Upper lobe of right lung (tissue), 1 donor: Measurements from ENCODE around the gene TRMT6. TPM values are rescaled to one million over a fixed set of nuclear protein-coding genes. Genes with fewer than 3 reads are reported as not detected.

ENCODE experiments used
- ATAC-seq: fragments of 200-7000 bp; cut with Tn5 transposase; one replicate; pipeline ENCODE4 v1.9.1; 2020; ENCODE audit warnings: mild to moderate bottlenecking, moderate library complexity
- DNase-seq: peaks from one replicate; pipeline ENCODE4 v3.0.0-alpha.2; 2020
- H3K27ac ChIP-seq: fragments of 200-600 bp; one replicate; pipeline ENCODE4 v1.8.0; 2022
- H3K27me3 ChIP-seq: fragments of 200-600 bp; one replicate; pipeline ENCODE4 v1.8.0; 2022; ENCODE audit warnings: mild to moderate bottlenecking
- H3K36me3 ChIP-seq: fragments of 200-600 bp; one replicate; pipeline ENCODE4 v1.8.0; 2022
- H3K4me1 ChIP-seq: fragments of 200-600 bp; one replicate; pipeline ENCODE4 v1.8.0; 2022
- H3K4me3 ChIP-seq: fragments of 200-600 bp; one replicate; pipeline ENCODE4 v1.8.0; 2022; ENCODE audit warnings: mild to moderate bottlenecking
- H3K9me3 ChIP-seq: fragments of 200-600 bp; one replicate; pipeline ENCODE4 v1.8.0; 2022
- intact Hi-C: fragments of 100-400 bp; cut with DNase I; formaldehyde crosslinking; loops from one replicate; pipeline ENCODE4 v1.11.0; 2022
- total RNA-seq: library from RNA; stranded (reverse); fragmentation: NEBNext Ultra II Directional; extraction: Animal tissue kit (Norgen Biotek cat#: 25700); gene quantifications from one replicate; pipeline ENCODE4 v1.2.1, GENCODE V29; 2021
- TF ChIP-seq, protein P1 (sequence below): fragments of 200-600 bp; IDR thresholded peaks from one replicate; pipeline ENCODE4 v1.8.0; 2022; ENCODE audit warnings: antibody characterized with exemption
- donor health status: DM: no; HTN: yes; CAD: no; lungs with severe emphysema.

The TRMT6 gene
- total RNA-seq, 1 donor from 2014 or later, result 8.5 TPM

DNA sequence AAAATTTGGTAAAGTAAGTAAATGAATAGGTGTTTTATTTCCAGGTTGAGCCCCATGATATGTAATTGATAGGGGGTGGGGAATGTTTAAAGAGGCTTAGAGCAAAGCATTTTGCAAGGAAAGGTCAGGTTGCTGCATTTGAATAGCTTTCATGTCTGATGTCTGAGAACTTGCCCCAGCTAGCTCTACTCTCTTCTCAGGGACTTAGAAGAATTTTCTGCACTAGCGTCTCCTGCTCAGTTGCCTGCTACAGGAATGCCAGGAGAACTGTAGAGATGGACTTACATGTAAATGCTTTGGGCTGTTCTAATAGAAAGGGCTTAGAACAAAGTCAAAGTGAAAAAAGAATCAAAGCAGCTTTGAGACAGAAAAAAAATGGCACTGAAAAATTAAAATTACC lies 35.5 kb downstream of the TRMT6 start:
- DNase-seq (no peak), ATAC-seq (no peak)
- Histone ChIP-seq H3K27ac (no peak overlapping the region), H3K4me1 (peaks cover 4% of the 10 kb centered on the region), H3K9me3 (no peaks in the 10 kb centered on the region), H3K27me3 (peaks cover 21% of the 10 kb centered on the region), H3K4me3 (no peak overlapping the region), H3K36me3 (no peaks in the 10 kb centered on the region)
- intact Hi-C loops, result no loop called here
- TF ChIP-seq, protein P1, sequence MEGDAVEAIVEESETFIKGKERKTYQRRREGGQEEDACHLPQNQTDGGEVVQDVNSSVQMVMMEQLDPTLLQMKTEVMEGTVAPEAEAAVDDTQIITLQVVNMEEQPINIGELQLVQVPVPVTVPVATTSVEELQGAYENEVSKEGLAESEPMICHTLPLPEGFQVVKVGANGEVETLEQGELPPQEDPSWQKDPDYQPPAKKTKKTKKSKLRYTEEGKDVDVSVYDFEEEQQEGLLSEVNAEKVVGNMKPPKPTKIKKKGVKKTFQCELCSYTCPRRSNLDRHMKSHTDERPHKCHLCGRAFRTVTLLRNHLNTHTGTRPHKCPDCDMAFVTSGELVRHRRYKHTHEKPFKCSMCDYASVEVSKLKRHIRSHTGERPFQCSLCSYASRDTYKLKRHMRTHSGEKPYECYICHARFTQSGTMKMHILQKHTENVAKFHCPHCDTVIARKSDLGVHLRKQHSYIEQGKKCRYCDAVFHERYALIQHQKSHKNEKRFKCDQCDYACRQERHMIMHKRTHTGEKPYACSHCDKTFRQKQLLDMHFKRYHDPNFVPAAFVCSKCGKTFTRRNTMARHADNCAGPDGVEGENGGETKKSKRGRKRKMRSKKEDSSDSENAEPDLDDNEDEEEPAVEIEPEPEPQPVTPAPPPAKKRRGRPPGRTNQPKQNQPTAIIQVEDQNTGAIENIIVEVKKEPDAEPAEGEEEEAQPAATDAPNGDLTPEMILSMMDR, result no peak

DNA sequence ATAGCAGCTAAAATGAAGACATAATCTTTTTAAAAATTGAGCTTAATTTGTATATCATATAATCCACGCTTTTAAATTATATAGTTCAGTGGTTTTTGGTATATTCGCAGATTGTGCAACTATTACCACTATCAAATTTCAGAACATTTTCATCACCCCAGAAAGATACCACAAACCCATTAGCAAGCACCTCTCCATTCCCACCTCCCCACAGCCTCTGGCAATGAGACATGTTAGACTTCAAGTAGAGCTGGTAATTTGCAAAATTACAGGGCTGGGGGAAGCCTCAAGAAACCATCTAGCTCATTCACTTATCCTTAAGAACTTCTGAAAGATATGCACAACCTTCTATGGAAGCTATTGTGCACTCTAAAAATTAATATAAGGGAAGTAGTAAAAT lies 37.2 kb downstream of the TRMT6 start:
- DNase-seq, result no peak
- Histone ChIP-seq H3K27me3 (peaks cover 32% of the 10 kb centered on the region), H3K4me3 (no peak overlapping the region), H3K36me3 (no peaks in the 10 kb centered on the region), H3K27ac (no peak overlapping the region), H3K4me1 (peaks cover 4% of the 10 kb centered on the region), H3K9me3 (no peaks in the 10 kb centered on the region)
- TF ChIP-seq, protein P1, result no peak
- no peak for ATAC-seq
- intact Hi-C loops, result no loop called here

DNA sequence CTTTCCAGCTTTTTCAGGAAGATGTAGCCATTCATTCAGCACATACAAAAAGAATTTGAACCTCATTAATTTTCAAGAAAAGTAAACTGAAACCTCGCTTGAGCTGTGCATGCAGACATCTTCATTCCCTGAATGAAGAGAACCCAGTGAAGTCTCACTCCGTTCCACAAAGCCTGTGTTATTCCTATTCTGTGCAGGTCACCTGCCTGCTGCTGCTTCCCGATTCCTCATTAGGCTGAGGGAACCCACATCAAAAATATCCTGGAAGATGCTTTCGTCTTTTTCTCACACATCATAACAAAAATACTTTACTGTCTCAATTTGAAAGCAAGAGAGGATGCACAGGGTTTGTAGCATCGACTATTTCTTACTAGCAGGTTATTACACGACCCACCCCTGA lies 40.1 kb downstream of the TRMT6 start:
- no peaks in the 10 kb centered on the region for H3K9me3 ChIP-seq
- no peak for DNase-seq
- peaks cover 4% of the 10 kb centered on the region for H3K4me1 ChIP-seq
- no peak for ATAC-seq
- peaks cover 32% of the 10 kb centered on the region for H3K27me3 ChIP-seq
- TF ChIP-seq, protein P1, result no peak
- H3K27ac ChIP-seq, result no peak overlapping the region
- H3K36me3 ChIP-seq, result no peaks in the 10 kb centered on the region
- no peak overlapping the region for H3K4me3 ChIP-seq
- intact Hi-C loops, result no loop called here

DNA sequence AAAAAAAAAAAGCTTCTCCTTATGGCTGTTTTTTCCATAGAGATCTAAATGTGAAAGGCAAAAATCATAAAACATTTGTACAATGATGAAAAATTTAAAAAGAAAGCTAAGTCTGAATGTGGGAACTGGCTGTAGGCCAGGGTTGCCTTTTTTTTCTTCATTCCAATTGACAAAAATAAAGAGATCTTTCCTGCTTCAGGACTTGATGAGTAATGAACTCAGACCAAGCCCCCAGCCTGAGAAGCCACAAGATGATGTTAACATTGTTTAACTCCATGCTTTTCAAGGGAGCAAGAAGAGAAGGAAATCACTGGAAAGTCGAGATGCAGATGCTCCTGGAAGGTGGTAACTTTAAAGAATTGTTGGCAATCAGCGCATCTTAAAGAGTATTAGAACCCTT lies 41.4 kb downstream of the TRMT6 start:
- H3K4me3 ChIP-seq, result no peak overlapping the region
- TF ChIP-seq, protein P1, result no peak
- H3K4me1 ChIP-seq, result peaks cover 4% of the 10 kb centered on the region
- no peak for DNase-seq
- H3K9me3 ChIP-seq, result no peaks in the 10 kb centered on the region
- intact Hi-C loops, result no loop called here
- ATAC-seq, result no peak
- no peaks in the 10 kb centered on the region for H3K36me3 ChIP-seq
- peaks cover 32% of the 10 kb centered on the region for H3K27me3 ChIP-seq
- H3K27ac ChIP-seq, result no peak overlapping the region

DNA sequence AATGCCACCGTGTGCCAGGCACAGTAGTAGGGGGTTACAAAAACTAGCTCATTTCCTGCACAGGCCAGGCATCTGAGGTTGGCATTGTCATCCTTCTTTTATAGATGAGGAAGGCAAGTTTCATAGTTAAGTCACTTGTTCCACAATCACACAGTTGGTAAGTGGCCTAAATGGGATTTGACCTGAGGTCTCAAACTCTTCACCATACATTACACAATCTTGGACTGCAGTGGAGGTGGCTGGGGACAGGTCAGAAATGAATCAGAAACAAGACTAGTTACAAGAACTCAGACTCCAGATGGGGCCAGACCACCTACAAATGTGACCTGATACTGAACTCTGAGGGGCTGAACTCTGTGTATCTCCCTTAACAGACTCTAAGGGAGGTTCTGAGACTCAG lies 49.4 kb downstream of the TRMT6 start:
- no peaks in the 10 kb centered on the region for H3K36me3 ChIP-seq
- H3K27ac ChIP-seq, result no peak overlapping the region
- intact Hi-C loops, result no loop called here
- no peaks in the 10 kb centered on the region for H3K9me3 ChIP-seq
- no peak for ATAC-seq
- TF ChIP-seq, protein P1, result no peak
- DNase-seq, result no peak
- no peaks in the 10 kb centered on the region for H3K4me1 ChIP-seq
- H3K4me3 ChIP-seq, result no peak overlapping the region
- peaks cover 6% of the 10 kb centered on the region for H3K27me3 ChIP-seq

DNA sequence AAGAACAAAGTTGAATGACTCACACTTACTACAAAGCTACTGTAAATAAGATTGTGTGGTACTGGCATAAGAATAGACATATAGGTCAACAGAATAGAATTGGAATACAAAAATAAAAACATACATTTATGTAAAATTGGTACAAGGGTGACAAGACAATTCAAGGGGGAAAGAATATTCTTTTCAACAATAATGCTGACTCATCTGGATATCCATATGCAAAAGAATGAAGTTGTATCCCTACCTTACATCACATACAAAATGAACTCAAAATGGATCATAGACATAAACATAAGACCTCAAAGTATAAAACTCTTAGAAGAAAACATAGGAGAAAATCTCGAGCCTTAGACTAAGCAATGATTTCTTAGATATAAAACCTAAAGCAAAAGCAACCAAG lies 50.9 kb downstream of the TRMT6 start:
- Histone ChIP-seq H3K27ac (no peak overlapping the region), H3K27me3 (peaks cover 6% of the 10 kb centered on the region), H3K36me3 (no peaks in the 10 kb centered on the region), H3K4me1 (no peaks in the 10 kb centered on the region), H3K4me3 (no peak overlapping the region), H3K9me3 (no peaks in the 10 kb centered on the region)
- DNase-seq, result no peak
- TF ChIP-seq, protein P1, result no peak
- intact Hi-C loops, result no loop called here
- ATAC-seq, result no peak
